IMR-90 (cell line): Measurements from ENCODE around the gene ATL2. TPM values are rescaled to one million over a fixed set of nuclear protein-coding genes. Genes with fewer than 3 reads are reported as not detected.

ENCODE experiments used
- ATAC-seq: fragments of 200-7000 bp; cut with Tn5 transposase; 2 replicates; pipeline ENCODE4 v1.9.1; 2020; ENCODE audit warnings: low read depth, mild to moderate bottlenecking, moderate library complexity
- BruUV-seq: library from RNA; stranded (reverse); fragments of 400-500 nt; replicated peaks from 2 replicates; lab custom pipeline; 2021; lab: Mats Ljungman, UMichigan
- CTCF ChIA-PET: fragments of 300-600 bp; formaldehyde crosslinking; extraction: SDS; loops from one replicate; lab custom pipeline; 2021; ENCODE audit warnings: antibody characterized with exemption; lab: Yijun Ruan, JAX
- POLR2A ChIA-PET: fragments of 300-600 bp; sonication (Branson Sonifier 250); formaldehyde crosslinking; loops from one replicate; lab custom pipeline; 2022; ENCODE audit warnings: antibody characterized with exemption; ENCODE audit not compliant: unreplicated experiment; lab: Charles Lee
- DNase-seq: peaks from one replicate; pipeline ENCODE4 v3.0.0; 2013
- H2AFZ ChIP-seq: replicated peaks from 2 replicates; pipeline ENCODE3; 2013; ENCODE audit warnings: low read length, mild to moderate bottlenecking; ENCODE audit not compliant: poor library complexity
- H2AK5ac ChIP-seq: 2 replicates; pipeline ENCODE4 v1.6.1; 2013; ENCODE audit warnings: low read depth, low read length, inconsistent platforms
- H2AK9ac ChIP-seq: replicated peaks from 2 replicates; pipeline ENCODE3; 2013; ENCODE audit warnings: mild to moderate bottlenecking, low read depth, low read length, moderate library complexity; ENCODE audit not compliant: poor library complexity
- H2BK120ac ChIP-seq: 2 replicates; pipeline ENCODE4 v1.6.1; 2013; ENCODE audit warnings: low read depth, low read length, inconsistent platforms
- H2BK15ac ChIP-seq: 3 replicates; pipeline ENCODE4 v1.6.1; 2013; ENCODE audit warnings: low read depth, low read length, inconsistent platforms
- H2BK20ac ChIP-seq: 2 replicates; pipeline ENCODE4 v1.6.1; 2013; ENCODE audit warnings: low read depth, mild to moderate bottlenecking, inconsistent platforms, low read length, moderate library complexity
- H2BK5ac ChIP-seq: 2 replicates; pipeline ENCODE4 v1.6.1; 2013; ENCODE audit warnings: mild to moderate bottlenecking, low read depth, low read length, inconsistent platforms; ENCODE audit not compliant: poor library complexity, severe bottlenecking
- H3K14ac ChIP-seq: replicated peaks from 2 replicates; pipeline ENCODE4 v1.6.1; 2013; ENCODE audit warnings: low read depth, low read length, inconsistent platforms
- H3K18ac ChIP-seq: 2 replicates; pipeline ENCODE4 v1.6.1; 2013; ENCODE audit warnings: low read depth, low read length, control low read depth
- H3K23ac ChIP-seq: 2 replicates; pipeline ENCODE4 v1.6.1; 2013; ENCODE audit warnings: low read depth, low read length, inconsistent platforms
- H3K27ac ChIP-seq: 2 replicates; pipeline ENCODE4 v1.5.1; 2013; ENCODE audit warnings: mild to moderate bottlenecking, control low read depth, low read length; ENCODE audit not compliant: insufficient read depth
- H3K27me3 ChIP-seq: 2 replicates; pipeline ENCODE4 v1.6.1; 2013; ENCODE audit warnings: low read length; ENCODE audit not compliant: control insufficient read depth, insufficient read depth
- H3K36me3 ChIP-seq: 2 replicates; pipeline ENCODE4 v1.6.1; 2013; ENCODE audit warnings: low read length, mixed read lengths; ENCODE audit not compliant: control insufficient read depth, insufficient read depth
- H3K4ac ChIP-seq: 2 replicates; pipeline ENCODE4 v1.6.1; 2013; ENCODE audit warnings: low read depth, low read length, inconsistent platforms
- H3K4me1 ChIP-seq: 2 replicates; pipeline ENCODE4 v1.6.1; 2013; ENCODE audit warnings: low read length, mixed read lengths; ENCODE audit not compliant: control insufficient read depth, insufficient read depth
- H3K4me2 ChIP-seq: 2 replicates; pipeline ENCODE4 v1.6.1; 2013; ENCODE audit warnings: low read depth, mild to moderate bottlenecking, control low read depth, low read length, moderate library complexity
- H3K4me3 ChIP-seq: 2 replicates; pipeline ENCODE4 v1.5.1; 2013; ENCODE audit warnings: low read depth, mild to moderate bottlenecking, control low read depth, low read length, moderate library complexity; ENCODE audit not compliant: insufficient read depth
- H3K56ac ChIP-seq: 2 replicates; pipeline ENCODE4 v1.6.1; 2013; ENCODE audit warnings: low read length, inconsistent platforms; ENCODE audit not compliant: insufficient read depth; ENCODE audit errors: extremely low read depth
- H3K79me1 ChIP-seq, 2 experiments: 2 replicates each; pipeline ENCODE4 v1.6.1; 2013; ENCODE audit warnings: low read length in 2 of 2, inconsistent platforms in 1 of 2, low read depth in 1 of 2
- H3K9ac ChIP-seq: 2 replicates; pipeline ENCODE4 v1.6.1; 2013; ENCODE audit warnings: low read depth, low read length, control low read depth
- H3K9me1 ChIP-seq: 2 replicates; pipeline ENCODE4 v1.6.1; 2013; ENCODE audit warnings: low read length, inconsistent platforms; ENCODE audit not compliant: insufficient read depth
- H3K9me3 ChIP-seq: 2 replicates; pipeline ENCODE4 v1.6.1; 2013; ENCODE audit warnings: low read length; ENCODE audit not compliant: control insufficient read depth, insufficient read depth
- H4K20me1 ChIP-seq: 2 replicates; pipeline ENCODE4 v1.6.1; 2013; ENCODE audit warnings: low read length, inconsistent platforms; ENCODE audit not compliant: insufficient read depth
- H4K5ac ChIP-seq: 2 replicates; pipeline ENCODE4 v1.6.1; 2013; ENCODE audit warnings: mild to moderate bottlenecking, low read depth, low read length, control low read depth
- H4K8ac ChIP-seq, 2 experiments: 2 replicates each; pipeline ENCODE4 v1.6.1; 2013; ENCODE audit warnings: low read depth in 2 of 2, low read length in 2 of 2, control low read depth in 1 of 2, inconsistent platforms in 1 of 2
- H4K91ac ChIP-seq: 2 replicates; pipeline ENCODE4 v1.6.1; 2013; ENCODE audit warnings: low read depth, low read length, inconsistent platforms; ENCODE audit not compliant: insufficient read depth
- BHLHE40 ChIP-seq: fragments of 150-350 bp; IDR thresholded peaks from 2 replicates; pipeline ENCODE4 v1.6.1; 2016; ENCODE audit warnings: mild to moderate bottlenecking, low read depth, low read length
- CEBPB ChIP-seq: IDR thresholded peaks from 2 replicates; pipeline ENCODE4 v1.6.1; 2012; ENCODE audit warnings: low read depth, low read length, improper control_type of control experiment
- CTCF ChIP-seq: conservative IDR thresholded peaks from 2 replicates; pipeline ENCODE4 v1.5.1; 2012; ENCODE audit warnings: mild to moderate bottlenecking, low read depth, low read length, improper control_type of control experiment
- MAFK ChIP-seq: IDR thresholded peaks from 2 replicates; pipeline ENCODE4 v1.6.1; 2012; ENCODE audit warnings: low read depth, low read length, improper control_type of control experiment
- MAZ ChIP-seq: IDR thresholded peaks from 2 replicates; pipeline ENCODE4 v1.6.1; 2012; ENCODE audit warnings: low read depth, mild to moderate bottlenecking, low read length, improper control_type of control experiment, moderate library complexity, borderline replicate concordance
- NFE2L2 ChIP-seq: fragments of 150-350 bp; IDR thresholded peaks from 2 replicates; pipeline ENCODE4 v1.6.1; 2016; ENCODE audit warnings: low read depth, mild to moderate bottlenecking, low read length
- POLR2A ChIP-seq: IDR thresholded peaks from 2 replicates; pipeline ENCODE4 v1.6.1; 2012; ENCODE audit warnings: mild to moderate bottlenecking, low read depth, low read length
- RAD21 ChIP-seq: IDR thresholded peaks from 2 replicates; pipeline ENCODE4 v1.6.1; 2012; ENCODE audit warnings: low read length, improper control_type of control experiment
- RCOR1 ChIP-seq: IDR thresholded peaks from 2 replicates; pipeline ENCODE4 v1.6.1; 2012; ENCODE audit warnings: mild to moderate bottlenecking, low read length, improper control_type of control experiment; ENCODE audit not compliant: insufficient replicate concordance
- RFX5 ChIP-seq: IDR thresholded peaks from 2 replicates; pipeline ENCODE4 v1.8.0; 2012; ENCODE audit warnings: low read depth, mild to moderate bottlenecking, low read length, moderate library complexity
- SMC3 ChIP-seq: fragments of 150-350 bp; IDR thresholded peaks from 2 replicates; pipeline ENCODE4 v1.6.1; 2016; ENCODE audit warnings: low read depth, mild to moderate bottlenecking, antibody characterized with exemption, low read length, moderate library complexity
- WGBS, 2 experiments: methylation state at CpG; one replicate each; pipeline versions ENCODE4 v1.1.5 to v1.1.7; 2013; ENCODE audit warnings: missing lambda C conversion rate in 2 of 2; ENCODE audit not compliant: insufficient read length in 1 of 2; ENCODE audit errors: extremely low coverage in 2 of 2; 5-methylcytosine and 5-hydroxymethylcytosine counted together
- dilution Hi-C: fragments of 300-500 bp; cut with HindIII; formaldehyde crosslinking; loops from one replicate; pipeline ENCODE4 v1.14.3; 2018; ENCODE audit warnings: low sequenced_read_pairs; ENCODE audit not compliant: unreplicated experiment
- in situ Hi-C: fragments of 300-500 bp; cut with MboI; formaldehyde crosslinking; loops from 3 replicates; pipeline ENCODE4 v1.14.3; 2019; ENCODE audit warnings: low sequenced_read_pairs, inconsistent platforms, mixed read lengths
- intact Hi-C: fragments of 100-400 bp; cut with micrococcal nuclease; formaldehyde crosslinking; loops from 2 replicates; pipeline ENCODE4 v1.10.0; 2022
- polyA plus RNA-seq, 3 experiments: library from polyadenylated mRNA; depleted of rRNA; stranded (reverse); fragments of >200 nt; gene quantifications; 2 replicates each; pipeline ENCODE4 v1.2.3, GENCODE V29; 2012; ENCODE audit warnings: low replicate concordance in 1 of 3
- total RNA-seq: library from RNA; depleted of rRNA; stranded (reverse); fragments of >200 nt; gene quantifications from 2 replicates; pipeline ENCODE4 v1.2.3, GENCODE V29; 2012

The ATL2 gene
- total and polyA plus RNA-seq, 2 of the 4 experiments (the other 2 are of a cell fraction) = 16.0 to 62.6 TPM

DNA sequence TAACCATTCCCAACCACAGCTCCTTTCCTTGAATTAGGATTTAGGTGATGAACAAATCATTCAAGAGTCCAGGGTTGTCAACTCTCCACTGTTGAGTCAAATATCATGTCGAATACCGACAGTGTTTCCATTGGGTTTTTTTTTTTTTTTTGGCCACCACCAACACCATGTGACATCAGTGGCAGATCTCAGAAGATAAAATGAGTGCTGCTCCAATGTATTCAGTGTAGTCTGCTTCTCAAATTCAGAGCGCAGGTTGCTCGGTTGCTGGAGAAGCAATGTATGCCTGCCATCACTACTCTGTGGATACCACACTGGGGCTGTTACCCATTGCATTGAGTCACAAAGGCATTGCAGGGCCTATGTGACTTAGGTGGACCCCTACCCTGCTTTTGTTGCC lies 10.8 kb upstream of the ATL2 start:
- H3K4me1 ChIP-seq = no peaks in the 10 kb centered on the region

More for the DNA sequence above, 10.8 kb upstream of the ATL2 start:
- Histone ChIP-seq H3K9me3 (no peaks in the 10 kb centered on the region), H2BK5ac (no peak overlapping the region), H3K23ac (no peak overlapping the region), H3K56ac (no peak overlapping the region), H2BK120ac (no peak overlapping the region), H2AFZ (no peak overlapping the region), H3K9ac (no peak overlapping the region), H2BK15ac (no peak overlapping the region), H3K4me2 (no peak overlapping the region), H4K5ac (no peak overlapping the region), H3K18ac (no peak overlapping the region), H3K9me1 (no peaks in the 10 kb centered on the region), H3K27me3 (peaks cover 22% of the 10 kb centered on the region), H2BK20ac (no peak overlapping the region), H3K36me3 (no peaks in the 10 kb centered on the region), H3K14ac (no peak overlapping the region), H4K20me1 (no peaks in the 10 kb centered on the region), H4K91ac (no peak overlapping the region), H3K4me3 (no peak overlapping the region), H4K8ac (no peak overlapping the region), H2AK5ac (no peak overlapping the region), H3K79me1 (no peaks in the 10 kb centered on the region), H2AK9ac (no peak overlapping the region), H3K4ac (no peak overlapping the region), H3K27ac (no peak overlapping the region)
- DNase-seq (no peak), ATAC-seq (no peak)
- ChIA-PET POLR2A (no interaction called here), CTCF (interaction anchor here (0.5 kb wide), 1 partner anchor 14 kb away, joined by 8 read pairs; no protein-coding TSS in a partner anchor)
- no peak for TF ChIP-seq MAZ
- TF ChIP-seq RAD21 = no peak
- no peak for TF ChIP-seq SMC3
- no peak for TF ChIP-seq NFE2L2
- TF ChIP-seq RCOR1 = no peak
- no peak for TF ChIP-seq BHLHE40
- TF ChIP-seq RFX5 = no peak
- no peak for TF ChIP-seq CEBPB
- no peak for TF ChIP-seq POLR2A
- TF ChIP-seq CTCF = no peak
- TF ChIP-seq MAFK = no peak
- no TSS peak for BruUV-seq
- dilution Hi-C loops = no loop called here
- WGBS, 2 experiments = 94% methylated on average over 2 of the region's 4 CpGs; no CpG with 5 or more reads in 1 of the 2 experiments
- in situ Hi-C loops = no loop called here
- intact Hi-C loops = no loop called here
